ENCODE results near the gene CDH26.

Gene CDH26

DNA sequence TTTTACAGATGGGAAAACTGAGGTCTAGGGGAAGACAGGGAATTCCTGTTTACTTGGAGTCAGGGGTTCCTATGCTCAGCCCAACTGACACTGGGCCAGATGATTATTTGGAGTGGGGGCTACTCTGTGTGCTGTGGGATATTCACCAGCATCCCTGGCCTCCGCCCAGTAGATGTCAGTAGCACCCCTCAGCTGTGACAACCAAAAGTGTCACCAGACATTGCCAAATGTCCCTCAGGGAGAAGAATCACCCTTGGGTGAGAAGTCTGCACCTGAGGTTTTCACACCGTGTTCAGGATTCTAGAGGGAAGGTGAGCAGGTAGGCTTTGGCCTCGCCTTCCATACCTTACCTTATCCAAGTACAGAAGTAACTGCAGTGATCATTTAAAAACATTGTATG lies 27.6 kb downstream of the CDH26 start:
- no peak for DNase-seq (ENCODE audit: low read depth)

DNA sequence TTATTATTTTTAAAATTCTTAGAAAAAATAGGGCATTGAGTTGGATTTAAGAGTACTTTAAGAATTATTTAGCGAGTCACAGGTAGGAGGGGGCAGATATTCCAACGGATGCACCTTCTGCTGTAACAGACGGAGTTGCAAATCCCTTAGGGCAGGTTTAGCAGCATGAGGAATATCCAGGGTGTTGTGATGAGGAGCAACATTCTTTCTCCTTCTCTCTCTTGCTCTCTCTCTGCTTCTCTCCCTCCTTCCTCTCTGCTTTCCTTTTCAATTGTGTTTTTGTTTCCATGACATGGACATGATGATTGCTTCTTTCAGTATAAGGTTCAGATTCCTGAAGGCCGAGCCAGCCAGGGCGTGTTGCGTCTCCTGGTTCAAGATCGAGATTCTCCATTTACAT lies 28.9 kb downstream of the CDH26 start:
- DNase-seq (ENCODE audit: low read depth) = no peak

DNA sequence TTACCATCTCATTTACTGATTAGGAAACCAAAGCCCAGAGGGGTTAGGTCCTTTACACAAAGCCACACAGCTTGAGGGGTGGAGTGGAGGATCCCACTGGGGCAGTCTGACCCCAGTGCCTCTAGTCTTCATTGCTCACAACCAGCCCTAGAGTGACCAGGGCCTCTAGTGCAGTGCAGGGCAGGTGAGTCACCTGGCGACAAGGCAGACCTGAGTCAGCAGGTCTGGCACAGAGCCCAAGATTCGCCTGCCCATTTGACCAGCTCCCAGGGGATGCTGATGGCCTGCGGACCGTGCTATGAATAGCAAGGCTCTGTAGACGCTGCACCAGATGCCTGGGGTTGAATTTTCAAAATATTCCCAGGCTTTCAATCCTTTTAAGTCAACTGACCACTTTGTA lies 29.9 kb downstream of the CDH26 start:
- DNase-seq (ENCODE audit: low read depth) = no peak

DNA sequence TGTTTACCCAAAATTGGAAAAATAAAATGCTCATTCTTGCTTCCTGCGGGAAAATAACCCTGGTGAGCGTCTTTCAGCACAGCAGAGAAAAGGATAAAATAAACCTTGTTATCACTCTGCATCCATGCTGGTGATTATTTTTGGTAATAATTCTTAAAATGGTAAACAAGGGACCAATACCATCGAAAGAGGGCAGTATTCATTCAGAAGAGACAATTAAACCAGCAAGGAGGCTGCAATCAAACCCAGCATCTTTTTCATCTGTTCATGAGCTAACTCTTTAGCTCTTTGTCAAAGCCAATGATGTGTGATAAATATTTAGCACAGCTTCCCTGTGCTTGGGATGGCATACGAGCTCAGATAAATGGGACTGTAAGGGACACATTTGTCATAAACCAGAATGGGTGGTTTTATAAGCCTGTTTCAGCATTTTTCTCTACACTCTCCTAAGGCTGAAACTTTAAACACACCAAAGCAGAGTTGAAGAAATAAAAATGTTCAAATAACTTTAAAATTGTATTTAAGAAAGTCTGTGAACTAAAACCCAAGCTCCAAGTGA lies 34.4 kb downstream of the CDH26 start:
- no peak for DNase-seq (ENCODE audit: low read depth)

DNA sequence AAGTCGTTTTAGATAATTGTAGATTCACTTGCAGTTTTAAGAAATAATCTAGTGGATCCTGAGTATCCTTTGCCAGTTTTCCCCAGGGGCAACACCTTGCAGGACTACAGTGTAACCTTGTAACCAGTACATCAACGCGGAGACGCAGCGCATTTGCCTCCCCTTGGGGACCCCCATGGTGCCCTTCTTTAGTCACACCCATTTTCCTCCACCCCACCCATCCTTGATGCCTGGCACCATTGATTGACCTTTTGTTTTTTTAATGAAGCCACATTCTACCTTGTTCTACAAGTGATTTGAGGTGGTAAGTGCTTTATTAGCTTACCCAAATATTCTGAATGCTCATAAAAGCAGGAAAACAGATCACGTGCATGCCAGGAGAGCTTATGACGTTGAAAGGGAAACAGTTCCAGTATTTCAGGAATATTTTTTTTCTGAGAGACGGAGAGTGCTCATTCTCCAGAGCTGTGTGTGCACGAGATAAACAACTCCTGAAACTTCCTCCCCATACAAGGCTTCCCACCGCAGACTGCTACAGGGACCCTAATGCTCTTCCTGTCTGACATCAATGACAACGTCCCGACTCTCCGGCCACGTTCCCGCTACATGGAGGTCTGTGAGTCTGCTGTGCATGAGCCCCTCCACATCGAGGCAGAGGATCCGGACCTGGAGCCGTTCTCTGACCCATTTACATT lies 35.7 kb downstream of the CDH26 start:
- no peak for DNase-seq (ENCODE audit: low read depth)

DNA sequence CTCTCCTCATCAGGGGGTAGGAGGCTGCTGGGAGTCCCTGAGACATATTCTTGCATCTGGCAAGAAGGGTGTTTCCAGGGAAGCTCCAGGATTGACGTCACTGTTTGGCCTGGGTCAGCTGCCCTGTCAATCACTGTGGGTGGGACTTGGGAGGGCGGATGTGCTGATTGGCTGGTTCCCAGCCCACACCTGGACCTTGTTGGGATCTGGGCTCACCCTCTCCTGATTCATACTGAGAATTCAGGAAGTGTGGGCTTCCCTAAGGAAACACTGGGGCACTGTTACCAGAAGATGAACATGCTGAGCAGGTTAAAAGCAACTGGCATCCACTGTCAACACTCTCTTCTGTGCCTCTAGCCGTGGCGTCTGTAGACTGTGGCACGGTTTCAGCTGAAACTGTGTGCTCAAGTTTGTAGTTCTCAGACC lies 36.5 kb downstream of the CDH26 start:
- no peak for DNase-seq (ENCODE audit: low read depth)

DNA sequence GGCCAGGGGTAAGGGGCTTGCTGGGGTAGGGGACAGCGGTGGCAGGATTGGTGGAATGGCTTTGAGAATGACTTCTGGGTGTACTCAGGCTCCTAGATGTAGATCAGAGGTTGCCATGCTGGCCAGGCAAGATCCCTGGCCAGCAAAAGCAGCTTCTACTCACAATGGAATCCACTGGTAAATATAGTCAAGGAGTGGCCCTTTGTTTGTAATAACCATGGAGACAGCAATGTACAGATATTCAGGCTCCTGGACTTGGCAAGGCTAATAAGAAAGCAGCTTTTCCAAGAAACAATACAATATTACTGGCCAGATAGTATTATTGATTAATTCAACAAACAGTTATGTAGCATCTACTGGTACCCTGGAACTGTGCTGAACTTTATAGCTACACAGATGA lies 37.9 kb downstream of the CDH26 start:
- DNase-seq (ENCODE audit: low read depth) = no peak

DNA sequence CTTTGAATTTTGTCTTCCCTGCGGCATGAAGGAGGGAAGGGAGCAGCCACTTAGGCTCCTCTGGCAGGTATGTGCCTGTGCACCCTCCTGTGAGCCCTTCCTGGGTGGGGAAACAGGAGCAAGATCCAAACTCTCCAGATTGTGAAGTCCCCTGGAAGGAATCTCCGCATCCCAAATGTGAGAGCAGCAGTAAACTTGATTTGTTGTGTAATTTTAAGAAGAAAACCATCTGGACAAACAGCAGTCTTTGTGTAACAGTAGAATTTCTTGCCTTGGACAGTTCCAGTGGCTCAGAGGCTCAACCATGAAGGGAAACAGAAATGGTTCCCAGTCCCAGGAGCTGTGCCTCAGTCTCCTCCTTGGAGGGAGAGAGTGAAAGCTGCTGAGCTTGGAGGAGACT lies 39.7 kb downstream of the CDH26 start:
- no peak for DNase-seq (ENCODE audit: low read depth)

DNA sequence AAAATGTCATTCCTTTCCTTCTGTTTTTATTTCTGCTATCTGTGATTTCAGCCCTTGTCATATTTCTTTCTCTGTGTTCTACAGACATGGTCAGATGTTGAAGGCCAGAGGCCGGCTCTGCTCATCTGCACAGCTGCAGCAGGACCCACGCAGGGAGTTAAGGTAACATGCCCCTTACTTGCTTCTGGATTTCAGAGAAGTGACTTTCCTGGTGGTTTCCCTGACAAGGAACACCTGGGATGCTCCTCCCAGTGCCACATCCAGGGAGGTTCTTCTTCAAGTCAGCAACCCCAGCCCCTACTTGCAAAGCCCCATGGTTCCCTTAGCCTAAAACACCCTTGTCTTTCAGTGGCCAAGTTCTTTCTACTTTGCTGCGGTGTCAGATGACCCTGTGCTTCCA lies 41.3 kb downstream of the CDH26 start:
- DNase-seq (ENCODE audit: low read depth) = no peak

DNA sequence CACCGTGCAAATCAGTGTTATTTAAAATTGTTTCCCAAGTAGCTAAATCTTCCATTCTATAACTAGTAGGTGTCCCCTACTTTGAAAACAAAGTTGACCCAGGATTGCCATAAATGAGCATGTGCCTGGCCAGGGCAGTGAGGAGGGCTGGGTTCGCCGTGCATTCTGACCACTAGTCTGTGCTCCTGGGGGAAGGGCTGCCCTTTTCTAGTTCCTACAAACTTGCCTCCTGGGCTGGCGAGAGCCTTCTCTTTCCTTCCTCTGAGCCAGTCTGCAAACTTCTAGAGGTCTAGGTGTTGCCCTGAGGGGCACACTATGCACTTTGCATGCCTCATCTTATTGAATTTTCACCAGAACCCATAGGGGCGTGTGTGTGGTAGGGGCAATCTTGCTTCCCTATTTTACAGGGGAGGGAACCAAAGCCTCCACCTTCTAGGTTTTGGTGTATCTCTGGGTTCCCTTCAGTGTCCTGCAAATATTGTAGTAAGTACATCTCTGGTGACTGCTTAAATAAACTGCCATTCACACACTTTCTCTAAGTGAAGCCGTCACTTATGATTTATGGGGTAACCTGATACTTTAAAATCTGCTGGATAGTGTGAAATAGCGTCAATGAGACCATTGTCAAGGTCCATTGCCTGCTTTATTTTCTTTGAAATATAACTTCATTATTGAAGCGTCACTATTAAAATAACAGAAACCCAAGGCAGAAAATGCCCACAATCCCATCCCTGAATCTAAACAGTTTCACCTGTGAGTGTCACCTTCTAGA lies 42.2 kb downstream of the CDH26 start:
- no peak for DNase-seq (ENCODE audit: low read depth)

DNA sequence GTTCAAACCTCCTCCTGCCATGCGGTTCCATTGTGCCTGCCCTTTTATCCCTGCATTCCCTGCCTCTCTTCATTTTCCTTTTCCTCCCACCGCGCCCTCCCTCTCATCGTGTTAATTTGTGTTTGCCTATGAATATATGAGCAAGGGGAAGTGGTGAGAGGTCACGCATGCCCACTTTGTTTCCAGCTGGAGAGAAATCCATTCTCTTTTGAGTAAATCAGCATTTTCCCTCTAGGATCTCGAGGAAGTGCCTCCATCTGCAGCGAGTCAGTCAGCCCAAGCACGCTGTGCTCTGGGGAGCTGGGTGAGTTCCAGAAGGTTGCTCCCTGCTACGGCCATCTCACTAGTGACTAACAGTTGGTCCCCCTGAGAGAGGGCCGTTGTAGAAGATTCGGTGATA lies 42.9 kb downstream of the CDH26 start:
- DNase-seq (ENCODE audit: low read depth) = no peak

DNA sequence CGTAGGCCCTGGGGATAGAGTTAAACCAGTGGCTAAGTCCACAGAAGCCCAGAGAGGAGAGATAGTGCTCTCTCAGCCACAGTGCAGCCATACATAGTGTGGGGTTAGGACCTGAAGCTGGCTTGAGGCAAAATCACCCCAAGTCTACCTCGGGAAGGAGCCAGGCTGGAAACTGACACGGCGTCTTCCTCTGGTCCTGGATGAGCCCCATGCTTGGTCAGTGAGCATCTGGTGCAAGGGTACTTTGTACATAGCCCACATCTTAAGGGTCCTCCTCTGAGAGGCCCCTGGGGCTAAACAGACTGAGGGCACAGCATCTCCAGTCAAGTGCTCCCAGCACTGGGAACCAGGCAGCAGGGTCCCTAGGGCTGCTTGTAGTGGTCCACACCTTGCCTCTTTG lies 45.6 kb downstream of the CDH26 start:
- DNase-seq (ENCODE audit: low read depth) = no peak

DNA sequence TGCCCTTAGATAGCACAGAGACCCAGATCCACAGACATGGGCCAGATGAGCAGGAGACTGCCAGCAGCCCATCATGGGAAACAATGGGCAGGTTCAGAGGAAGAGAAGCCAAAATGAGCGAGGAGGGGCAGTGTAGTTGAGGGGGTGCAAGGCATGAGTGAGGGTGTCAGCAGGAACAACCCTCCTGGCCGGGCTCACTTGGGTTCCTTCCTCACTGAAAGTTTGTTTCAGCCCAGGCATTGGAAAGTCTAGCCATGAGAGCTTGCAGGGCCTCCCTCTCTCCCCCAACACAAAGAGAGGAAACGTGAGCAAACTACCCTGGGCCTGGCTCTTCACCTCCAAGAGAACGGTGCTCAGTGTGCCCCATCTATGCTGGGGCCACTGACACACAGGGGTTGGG lies 48.0 kb downstream of the CDH26 start:
- DNase-seq (ENCODE audit: low read depth) = no peak

DNA sequence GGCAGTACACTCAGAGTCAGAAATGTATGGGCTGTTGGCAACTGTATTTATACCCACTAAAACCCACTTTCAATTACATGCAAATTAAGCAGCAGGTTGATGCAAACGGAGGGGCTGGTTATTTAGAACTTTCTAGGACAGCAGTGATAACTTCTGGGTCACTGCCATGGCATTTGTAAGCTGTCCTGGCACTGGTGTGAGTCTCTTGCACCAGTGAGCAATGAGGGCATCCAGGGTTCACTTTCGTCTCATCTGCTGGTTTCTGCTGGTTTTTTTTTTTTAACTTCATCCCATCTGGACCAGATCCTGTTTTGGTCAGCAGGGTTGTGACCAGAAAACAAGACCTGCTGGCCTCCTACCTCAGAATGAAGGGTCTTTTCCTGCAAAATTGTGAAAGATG lies 49.2 kb downstream of the CDH26 start:
- no peak for DNase-seq (ENCODE audit: low read depth)

DNA sequence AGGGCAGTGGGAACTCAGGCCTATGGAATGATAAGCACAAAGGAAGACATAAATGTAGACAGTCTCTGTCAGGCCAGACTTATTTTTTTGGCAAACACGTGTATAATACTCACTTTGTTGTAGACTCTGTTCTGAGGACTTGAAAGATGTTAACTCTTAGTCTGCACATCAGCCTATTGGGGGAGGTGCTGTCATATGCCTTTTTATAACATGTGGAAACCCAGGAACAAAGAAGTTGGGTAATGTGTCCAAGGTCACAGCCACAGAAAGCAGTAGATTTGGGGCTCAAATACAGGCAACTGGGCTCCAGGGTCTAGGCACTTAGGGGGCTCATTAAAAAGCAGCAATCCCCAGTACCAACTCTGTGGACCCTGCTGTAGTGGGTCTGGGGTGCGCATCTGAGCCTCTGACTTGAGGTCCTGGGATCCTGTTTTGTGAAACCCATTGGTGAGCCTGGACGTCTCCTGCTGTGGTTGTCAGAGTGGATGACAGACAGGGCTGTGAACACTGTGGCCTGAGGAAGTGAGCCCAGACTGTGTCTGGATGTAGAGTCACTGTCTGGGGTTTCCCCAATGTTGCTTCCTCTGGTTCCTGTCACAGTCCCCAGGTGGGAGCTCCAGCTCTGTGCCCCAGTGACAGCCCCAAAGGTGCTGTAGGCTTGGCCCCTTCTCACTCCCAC lies 50.0 kb downstream of the CDH26 start:
- no peak for DNase-seq (ENCODE audit: low read depth)

DNA sequence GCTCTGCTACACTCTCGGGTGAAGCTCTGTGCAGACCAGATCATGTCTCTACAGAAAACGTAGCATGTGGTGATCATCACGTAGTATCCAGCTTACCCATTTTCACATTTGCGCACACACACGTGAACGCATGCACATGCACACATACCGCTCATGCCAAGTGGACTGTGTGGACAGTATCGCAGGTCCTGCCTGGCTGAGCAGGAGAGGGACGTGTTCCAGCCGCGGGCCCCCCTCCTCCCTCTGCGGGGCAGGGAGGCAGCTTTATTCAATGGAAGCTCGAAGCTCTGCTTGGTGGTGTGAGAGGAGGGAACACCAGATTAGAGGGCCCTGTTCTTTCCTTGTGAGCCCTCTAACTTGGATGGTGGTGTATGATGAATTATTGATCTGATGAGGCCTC lies 51.1 kb downstream of the CDH26 start:
- no peak for DNase-seq (ENCODE audit: low read depth)

DNA sequence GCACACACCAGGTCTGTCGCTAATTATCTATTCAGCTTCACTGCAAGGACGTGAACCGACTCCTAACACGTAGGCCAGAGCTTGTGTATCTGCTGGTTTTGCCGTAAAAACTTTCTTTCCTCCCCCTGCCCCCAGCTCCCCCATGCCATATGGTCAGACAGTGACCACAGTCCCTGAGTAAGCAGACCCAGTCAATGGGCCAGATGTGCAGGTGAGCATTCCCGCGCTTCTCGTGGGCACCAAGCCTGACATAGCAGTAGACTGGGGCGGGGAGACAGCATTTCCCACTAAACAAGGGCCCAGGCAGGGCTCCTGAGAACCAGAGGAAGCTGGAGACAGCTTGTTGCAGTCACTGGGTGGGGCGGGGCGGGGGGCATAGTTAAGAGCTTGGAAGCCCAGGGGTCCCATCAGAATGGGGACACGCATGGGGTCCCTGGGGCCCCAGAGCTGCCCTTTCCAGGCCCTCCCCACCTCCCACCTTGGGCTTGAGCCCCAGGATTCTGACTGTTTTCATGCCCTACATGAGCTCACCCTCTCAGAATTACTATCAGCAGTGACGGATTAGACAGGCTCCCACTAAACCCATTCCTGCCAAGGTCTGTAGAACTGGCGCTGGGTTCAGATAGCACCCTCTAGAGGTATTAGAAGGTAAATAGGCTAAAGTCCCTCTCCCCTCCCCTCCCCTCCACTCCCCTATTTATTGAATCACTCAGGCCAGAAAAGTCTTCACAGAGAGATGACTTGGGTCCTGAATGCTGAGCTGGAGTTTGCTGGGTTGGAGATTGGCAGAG lies 51.8 kb downstream of the CDH26 start:
- DNase-seq (ENCODE audit: low read depth) = no peak

DNA sequence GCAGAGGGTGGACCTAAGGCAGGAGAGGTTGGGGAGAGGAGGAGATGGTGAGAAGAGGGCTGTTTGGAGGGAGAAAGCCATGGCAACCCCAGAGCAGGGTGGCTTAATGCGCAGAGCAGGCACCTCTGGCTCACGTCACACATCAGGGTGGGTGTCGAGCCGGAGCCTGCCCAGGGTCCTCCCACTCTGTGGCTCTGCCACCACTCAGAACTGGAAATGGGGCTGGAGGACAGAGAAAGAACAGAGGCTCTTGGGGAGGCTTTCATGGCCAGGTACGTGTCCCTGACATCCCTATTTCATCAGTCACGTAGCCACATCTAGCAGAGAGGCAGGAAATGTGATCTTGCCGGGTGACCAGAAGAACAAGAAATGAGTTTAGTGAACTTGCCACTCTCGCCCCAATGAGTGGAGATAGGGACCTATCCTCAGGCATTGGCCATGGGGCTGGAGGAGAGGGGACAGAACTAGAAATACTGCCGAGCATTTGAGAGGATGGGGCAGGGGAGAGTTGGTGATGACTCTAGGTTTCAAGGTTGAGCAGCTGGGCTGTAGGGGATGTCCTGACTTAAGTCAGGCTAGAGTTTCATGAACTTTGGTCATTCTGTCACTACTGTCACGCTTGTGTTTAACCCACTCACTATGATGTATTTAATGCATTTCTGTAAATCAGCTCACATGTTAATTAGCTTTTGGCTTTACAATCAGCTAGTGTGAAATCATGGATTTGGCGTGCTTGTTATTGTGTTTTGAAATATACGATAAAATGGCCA lies 52.7 kb downstream of the CDH26 start:
- no peak for DNase-seq (ENCODE audit: low read depth)

DNA sequence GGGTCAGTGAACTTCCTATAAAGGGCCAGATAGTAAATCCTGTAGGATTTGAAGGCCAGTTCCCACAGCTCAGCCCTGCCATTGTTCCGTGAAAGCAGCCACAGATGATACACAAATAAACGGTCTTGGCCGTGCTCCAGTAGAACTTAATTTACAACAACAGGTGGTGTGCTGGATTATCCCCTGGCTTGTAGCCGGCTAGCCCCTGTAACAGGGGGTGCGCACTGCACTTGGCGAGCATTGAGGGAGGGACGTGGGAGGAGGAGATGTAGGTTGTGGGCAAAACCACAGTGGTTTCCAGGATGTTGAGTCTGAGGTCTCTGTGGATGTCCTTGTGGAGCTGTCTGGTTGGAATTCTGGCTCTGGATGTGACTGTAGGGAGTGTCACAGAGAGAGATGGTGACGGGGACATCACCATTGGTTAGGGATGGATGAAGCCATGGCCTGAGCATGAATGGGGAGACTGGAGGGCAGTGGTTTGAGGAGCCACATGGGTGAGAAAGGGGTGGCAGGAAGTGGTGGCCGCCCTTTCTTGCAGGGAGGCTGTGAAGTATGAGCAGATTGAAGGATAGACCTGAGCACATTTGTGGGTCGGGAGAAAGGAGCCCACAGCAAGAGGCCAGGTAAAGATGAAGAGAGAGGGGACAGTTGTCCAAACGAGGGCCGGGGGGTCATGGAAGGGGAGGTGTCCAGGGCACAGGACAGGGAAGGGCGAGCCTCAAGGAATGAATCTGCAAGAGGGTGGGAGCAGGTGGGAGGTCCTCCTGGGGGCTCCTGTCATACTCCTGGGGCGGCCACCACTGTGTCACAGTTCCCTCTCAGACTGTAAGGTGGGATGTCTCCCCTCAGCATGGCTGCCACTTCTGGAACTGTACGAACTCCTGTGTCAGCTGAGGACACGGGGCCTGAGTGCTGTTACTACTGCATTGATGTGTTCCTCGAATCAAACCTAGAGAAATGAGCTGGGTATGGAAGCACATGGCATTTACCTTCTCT lies 53.6 kb downstream of the CDH26 start:
- no peak for DNase-seq (ENCODE audit: low read depth)

All from stromal cell of bone marrow (primary cell).